Loucy (cell line): ENCODE measurements around the gene FBLN2.

Experiments
- EZH2phosphoT487 ChIP-seq: fragments of 200-600 bp; IDR thresholded peaks from 2 replicates; pipeline ENCODE4 v1.6.1; 2018; ENCODE audit warnings: antibody characterized with exemption, mild to moderate bottlenecking, moderate library complexity, borderline replicate concordance
- TF ChIP-seq, protein P1 (sequence below): fragments of 200-600 bp; sonication (generic); conservative IDR thresholded peaks from 2 replicates; pipeline ENCODE4 v1.5.1; 2014; ENCODE audit warnings: mild to moderate bottlenecking, antibody characterized with exemption, low read length

DNA sequence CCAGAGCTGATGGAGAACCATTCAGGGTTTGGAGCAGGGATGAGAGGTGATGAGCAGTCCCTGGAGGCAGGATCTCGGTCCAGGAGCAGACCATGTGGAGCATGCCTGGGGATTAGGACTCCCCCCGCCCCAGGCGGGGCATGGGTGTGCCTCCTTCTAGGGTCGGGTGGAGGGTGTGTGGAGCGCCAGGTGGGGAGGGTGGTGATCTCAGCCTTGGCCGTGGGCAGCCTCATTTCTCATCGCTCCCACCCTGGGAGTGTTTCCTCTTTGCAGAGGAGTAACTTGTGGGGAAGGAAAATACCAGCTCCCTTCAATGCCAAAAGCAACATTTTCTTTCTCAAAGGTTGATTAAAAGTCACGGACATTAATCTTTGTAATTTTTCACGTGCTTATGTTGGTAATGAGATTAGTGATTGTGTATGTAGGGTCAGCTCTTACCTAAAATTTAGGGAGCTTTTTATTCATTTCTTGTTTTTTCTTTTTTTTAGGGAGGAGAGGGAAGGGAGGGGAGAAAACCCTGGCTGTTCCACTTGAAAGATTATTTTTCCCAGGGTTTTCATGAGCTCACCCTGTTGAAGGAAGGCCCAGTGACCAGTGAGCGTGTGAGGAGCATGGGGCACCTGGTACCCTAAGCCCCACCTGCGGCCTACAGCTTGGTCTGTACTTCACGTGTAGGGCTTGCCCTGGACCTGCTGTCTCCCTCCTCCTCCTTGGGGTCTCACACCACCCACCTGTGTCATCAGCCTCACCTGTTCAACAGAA lies 11.0 kb downstream of the FBLN2 start:
- TF ChIP-seq, protein P1, sequence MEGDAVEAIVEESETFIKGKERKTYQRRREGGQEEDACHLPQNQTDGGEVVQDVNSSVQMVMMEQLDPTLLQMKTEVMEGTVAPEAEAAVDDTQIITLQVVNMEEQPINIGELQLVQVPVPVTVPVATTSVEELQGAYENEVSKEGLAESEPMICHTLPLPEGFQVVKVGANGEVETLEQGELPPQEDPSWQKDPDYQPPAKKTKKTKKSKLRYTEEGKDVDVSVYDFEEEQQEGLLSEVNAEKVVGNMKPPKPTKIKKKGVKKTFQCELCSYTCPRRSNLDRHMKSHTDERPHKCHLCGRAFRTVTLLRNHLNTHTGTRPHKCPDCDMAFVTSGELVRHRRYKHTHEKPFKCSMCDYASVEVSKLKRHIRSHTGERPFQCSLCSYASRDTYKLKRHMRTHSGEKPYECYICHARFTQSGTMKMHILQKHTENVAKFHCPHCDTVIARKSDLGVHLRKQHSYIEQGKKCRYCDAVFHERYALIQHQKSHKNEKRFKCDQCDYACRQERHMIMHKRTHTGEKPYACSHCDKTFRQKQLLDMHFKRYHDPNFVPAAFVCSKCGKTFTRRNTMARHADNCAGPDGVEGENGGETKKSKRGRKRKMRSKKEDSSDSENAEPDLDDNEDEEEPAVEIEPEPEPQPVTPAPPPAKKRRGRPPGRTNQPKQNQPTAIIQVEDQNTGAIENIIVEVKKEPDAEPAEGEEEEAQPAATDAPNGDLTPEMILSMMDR, result no peak
- TF ChIP-seq EZH2phosphoT487, result no peak
